ENCODE data around the gene C1orf115.
"Not testable (repeated sequence)": the region's sequence is repeated elsewhere in the genome, so short reads cannot be mapped to it uniquely, and the experiment has no call there.

C1orf115 gene, protein sequence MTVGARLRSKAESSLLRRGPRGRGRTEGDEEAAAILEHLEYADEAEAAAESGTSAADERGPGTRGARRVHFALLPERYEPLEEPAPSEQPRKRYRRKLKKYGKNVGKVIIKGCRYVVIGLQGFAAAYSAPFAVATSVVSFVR

DNA sequence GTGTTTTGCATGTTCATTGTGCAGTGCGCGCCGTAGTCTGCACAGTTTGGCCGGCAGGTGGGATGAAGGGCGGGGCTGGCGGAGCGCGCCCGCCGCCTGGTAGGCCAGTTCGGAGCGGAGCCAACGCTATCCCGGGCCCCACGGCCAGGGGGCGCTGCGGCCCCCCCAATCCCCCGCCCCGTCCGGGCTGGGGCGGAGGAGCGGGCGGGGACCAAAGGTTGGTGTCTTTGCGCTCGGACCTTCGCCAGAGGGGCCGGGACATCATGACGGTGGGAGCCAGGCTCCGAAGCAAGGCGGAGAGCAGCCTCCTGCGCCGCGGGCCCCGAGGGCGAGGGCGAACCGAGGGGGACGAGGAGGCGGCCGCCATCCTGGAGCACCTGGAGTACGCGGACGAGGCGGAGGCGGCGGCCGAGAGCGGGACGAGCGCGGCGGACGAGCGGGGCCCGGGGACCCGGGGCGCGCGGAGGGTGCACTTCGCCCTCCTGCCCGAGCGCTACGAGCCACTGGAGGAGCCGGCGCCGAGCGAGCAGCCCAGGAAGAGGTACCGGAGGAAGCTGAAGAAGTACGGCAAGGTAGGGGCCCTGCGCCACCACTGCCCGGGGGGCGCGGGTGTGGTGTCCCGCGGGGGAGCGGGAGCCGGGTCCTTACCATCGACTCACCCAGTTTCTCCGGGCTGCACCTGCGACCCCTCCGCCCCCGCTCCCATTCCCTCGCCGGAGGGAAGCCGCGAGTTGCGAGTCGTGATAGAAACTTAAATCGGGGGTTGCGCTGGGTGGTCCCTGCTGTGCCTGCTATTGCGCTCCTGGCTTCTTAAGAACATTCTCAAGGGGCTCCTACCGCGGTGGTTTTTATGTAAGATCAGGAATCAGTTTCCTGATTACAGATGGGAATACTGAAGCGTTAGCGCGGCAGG is at the start of gene C1orf115:
Gene C1orf115 (plus strand): TSS at position 224 of the 913 bp plus-strand sequence. CDS start 40 bp downstream, at position 264.
- peak; percentile 77 to 85 for DNase-seq

DNA sequence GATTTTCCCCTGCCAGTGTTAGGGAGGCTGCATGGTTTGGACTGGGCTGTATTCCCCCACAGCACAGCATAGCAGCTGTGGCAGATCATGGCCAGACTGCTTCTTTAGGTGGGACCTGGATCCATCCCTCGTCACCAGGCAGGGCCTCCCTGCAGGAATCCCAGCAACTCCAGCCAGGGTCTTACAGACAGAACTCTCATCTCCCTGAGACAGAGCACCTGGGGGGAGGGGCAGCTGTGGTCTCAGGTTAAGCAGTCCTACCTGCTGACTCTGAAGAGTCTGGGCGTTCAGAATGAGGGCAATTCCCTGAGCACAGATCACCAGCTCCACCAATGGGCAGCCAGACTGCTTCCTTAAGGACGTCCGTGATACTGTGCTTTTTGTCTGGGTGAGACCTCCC is 47.9 kb upstream of the C1orf115 start:
- no peak for DNase-seq

DNA sequence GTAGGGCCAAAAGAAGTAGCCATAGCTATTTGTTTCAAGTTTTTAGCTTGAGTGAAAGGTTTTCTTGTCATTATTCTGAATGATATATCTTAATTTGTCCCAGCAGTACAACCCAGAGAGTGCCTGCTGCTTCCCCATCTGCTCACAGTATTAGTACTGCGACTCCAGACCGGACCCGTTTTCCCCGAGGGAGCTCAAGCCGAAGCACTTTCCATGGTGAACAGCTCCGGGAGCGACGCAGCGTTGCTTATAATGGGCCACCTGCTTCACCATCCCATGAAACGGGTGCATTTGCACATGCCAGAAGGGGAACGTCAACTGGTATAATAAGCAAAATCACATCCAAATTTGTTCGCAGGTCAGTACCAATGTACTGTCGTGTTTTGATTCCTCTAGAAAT is 37.2 kb upstream of the C1orf115 start:
- DNase-seq = peak in 1 of 2 experiments; percentile 15

DNA sequence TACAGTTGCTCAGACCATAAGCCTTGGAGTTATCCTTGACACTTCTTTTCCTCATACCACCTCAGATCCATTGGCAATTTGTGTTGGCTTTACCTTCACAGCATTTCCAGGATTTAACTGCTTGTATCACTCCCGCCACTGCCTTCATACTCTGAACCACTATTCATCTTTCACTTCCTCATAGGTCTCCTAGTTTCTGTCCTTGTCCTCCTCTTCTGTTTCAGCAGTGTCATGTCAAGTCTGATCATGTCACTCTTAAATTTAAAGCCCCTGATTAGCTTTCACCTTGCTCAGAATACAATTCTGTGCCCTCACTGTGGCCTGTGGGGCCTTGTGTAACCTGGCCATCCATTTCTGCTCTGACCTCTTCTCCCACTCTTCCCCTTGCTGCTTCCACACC is 34.7 kb upstream of the C1orf115 start:
- DNase-seq = no peak

DNA sequence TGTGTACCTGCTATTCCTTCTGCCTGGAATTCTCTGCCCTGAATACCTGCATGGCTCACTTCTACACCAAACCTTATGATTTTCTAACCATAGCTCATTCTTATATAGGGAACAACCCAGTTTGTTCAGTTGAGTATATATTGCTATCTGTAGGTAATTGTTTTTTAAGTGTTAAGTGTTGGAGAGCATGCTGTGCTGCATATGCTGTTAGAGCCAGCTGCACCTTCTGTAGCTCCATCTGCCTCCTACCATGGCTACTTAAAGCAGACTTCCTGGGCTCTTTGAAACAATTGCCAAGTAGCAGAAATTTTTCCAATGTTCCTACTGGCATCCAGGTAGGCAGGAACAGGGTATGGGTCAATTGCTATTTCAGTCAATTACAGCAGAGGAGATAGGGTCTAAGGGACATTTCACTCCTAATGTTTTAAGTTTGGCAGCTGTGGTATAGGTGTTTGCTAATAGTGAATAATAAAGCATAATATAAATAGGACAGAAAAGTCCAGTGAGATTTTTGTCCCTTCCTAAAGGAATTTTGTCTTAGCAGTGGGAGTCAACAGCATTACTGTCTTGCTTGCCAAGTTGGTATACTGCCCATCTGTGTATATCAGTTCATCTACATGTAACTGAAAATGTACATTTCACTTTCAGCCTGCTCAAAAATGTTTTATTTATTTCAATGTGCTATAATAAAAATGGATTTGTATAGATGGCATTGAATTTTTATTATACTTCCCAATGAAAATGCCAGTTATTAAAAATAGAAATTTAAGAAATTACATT is 34.0 kb upstream of the C1orf115 start:
- peak in 1 of 2 experiments; percentile 31 for DNase-seq

DNA sequence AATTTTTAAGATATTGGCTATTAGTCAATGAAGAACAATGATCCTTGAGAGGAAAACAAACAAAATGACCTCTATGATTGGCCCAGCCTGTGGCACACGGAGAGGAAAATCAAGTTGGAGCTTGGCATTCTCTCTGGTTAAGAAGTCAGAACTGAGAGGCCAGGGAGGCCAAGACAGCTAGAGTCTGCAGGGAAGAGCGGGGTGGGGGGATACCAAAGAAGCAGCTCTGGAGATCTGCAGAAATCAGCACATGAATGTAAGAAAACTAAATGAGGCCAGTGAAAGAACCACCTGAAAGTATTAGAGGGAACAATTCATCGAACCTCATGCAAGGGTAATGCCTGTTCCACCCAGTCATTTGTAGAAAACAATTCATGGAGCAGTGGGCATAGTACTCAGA is 23.8 kb upstream of the C1orf115 start:
- no peak for DNase-seq

DNA sequence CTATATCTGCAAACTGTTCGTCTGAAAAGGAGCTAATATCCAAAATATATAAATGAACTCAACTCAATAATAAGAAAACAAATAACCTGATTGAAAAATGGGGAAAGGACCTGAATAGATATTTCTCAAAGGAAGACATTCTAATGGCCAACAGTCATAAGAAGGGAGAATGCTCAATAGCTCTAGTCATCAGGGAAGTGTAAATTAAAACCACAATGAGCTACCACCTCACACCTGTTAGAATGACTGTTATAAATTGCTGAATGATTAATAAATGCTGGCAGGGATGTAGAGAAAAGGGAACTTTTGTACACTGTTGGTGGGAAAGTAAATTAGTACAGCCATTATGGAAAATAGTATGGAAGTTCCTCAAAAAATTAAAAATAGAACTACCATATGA is 21.2 kb upstream of the C1orf115 start:
- no peak for DNase-seq

DNA sequence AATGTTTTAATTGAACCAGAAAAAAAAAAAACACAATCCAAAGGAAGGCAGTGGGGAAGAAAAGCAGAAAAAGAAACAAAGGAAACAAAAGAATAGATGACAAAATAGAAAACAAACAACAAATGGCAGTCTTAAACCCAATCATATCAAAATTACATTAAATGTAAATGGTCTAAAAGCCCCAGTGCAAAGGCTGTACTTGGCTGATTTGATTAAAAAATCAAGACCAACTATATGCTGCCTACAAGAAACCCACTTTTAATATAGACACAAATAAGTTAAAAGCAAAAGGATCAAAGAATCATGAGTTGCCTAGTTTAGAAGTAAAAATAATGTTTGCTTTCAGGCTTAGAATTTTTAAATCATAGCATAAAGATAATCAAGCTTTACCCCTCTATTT is 19.8 kb upstream of the C1orf115 start:
- no peak for DNase-seq

DNA sequence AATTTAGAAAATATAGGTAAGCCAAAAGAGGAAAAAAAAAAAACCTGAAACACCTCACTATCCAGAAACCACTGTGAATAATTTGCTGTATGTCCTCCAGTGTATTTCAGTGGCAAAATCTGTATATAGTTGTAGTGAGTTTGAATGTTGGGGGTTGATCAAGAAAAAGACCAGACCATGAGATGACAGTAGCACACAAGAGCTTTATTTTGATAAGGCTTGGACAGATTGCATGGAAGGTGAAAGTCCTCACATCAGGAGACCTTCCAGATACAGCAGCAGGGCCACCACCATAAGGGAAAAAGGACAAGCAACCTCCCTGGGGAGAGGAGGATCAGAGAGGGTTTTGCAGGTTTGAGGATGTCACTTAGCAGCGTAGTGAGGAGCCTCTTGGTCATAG is 16.2 kb upstream of the C1orf115 start:
- no peak for DNase-seq

DNA sequence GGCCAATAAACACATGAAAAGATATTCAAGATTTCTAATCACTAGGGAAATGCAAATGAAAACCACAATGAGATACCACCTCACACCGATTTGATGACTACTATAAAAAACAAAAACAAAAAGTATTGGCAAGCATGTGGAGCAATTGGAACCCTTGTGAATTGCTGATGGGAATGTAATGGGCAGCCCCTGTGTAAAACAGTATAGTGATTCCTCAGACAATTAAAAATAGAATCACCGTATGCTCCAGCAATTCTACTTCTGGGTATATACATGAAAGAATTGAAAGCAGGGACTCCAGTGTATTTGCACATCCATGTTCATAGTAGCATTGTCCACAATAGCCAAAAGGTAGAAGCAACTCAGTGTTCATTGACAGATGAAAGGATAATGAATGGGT is 12.9 kb upstream of the C1orf115 start:
- DNase-seq = no peak

DNA sequence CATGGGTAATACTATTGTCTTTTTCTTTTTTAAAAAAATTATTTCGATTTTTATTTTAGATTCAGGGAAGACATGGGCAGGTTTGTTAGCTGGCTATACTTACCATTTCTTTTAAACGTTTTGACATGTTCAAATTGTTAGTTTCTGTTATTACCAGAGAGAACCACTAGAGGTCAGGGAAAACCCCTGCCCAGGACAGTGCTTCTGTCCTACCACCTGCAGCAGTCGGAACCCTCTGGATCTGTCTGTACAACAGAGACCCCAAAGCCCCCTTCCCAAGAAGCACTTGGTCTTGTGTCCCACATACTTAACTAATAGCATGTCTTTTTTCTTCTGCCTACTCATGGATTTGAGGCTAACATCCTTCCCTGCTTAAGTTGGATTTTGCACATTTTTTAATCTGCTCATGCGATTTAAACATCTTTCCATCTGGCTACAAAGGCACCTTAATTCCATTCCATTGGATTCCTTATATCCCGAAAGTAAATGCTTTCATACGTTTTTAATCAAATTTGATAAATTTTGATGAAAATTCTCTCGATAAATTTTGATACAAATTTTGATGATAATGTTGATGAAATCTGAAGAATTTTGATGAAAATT is 10.0 kb upstream of the C1orf115 start:
- peak; percentile 31 to 63 for DNase-seq

DNA sequence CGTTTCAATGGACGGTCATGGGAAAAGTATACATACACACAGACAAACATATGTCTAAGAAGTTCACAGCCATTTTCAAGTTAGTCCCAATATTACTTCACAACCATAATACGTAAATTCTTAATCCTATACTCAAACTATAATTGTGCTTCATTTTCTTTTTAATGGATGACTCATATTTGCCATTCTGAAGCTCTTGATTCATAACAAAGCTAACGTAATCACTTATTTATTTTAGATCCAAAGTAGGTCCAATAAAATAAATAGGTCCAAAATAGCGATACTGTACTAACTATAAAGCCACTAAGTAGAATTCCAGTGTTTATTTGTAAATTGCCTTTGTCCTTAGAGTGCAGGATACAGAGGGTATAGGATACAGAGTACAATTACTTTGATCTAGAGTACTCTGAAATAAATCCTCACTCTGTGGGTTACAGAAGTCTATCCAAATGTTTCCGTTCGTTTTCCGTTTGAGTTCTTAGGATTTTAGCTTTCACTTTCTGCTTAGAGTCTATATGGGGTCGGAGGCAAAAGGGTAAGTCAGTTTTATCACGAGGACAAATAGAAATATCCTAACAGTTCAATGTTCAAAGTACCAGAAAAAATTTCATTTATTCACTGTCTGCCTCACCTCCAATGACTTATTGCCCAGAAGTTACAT is 8.8 kb upstream of the C1orf115 start:
- DNase-seq = no peak

DNA sequence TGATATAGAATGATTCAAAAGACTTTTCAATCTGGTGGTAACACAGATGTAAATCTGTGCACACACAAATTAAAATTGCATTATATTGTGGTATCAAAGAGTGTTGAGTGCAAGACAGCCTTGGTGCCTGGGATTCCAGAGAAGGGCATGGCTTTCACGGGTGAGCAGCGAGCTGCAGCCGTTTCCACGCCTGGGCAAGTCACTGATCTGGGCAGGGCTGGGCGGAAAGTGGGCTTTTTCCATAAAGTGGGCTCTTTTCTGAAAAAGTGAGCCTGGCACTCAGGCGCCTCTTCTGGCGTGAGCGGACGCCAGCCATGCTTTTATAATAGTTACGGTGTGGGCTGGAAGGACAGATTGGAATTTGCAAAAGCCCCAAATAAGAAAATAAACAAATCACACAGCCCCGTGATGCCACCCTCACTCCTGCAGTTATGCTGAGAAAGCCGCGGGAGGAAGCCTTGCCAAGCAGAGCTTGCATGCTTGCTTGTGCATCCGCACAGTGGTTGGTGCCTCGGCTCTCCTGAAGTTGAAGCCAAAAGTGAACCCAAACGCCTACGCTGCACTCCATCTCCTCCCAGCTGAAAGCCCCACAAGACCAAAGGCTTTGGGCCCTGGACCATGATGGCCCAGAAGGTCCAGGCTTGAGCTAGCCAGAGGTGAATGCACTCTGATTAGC is 7.1 kb upstream of the C1orf115 start:
- no peak for DNase-seq

DNA sequence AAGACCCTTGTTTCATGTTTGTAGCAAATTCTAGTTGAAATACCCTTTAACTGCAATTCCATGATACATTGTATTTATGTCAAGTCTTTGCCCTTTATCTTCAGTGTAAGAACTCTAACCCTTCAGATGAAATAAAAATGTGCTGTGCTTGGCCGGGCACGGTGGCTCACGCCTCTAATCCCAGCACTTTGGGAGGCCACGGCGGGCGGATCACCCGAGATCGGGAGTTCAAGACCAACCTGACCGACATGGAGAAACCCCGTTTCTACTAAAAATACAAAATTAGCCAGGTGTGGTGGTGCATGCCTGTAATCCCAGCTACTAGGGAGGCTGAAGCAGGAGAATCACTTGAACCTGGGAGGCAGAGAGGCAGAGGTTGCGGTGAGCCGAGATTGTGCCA is 6.4 kb upstream of the C1orf115 start:
- DNase-seq = not testable (repeated sequence)

DNA sequence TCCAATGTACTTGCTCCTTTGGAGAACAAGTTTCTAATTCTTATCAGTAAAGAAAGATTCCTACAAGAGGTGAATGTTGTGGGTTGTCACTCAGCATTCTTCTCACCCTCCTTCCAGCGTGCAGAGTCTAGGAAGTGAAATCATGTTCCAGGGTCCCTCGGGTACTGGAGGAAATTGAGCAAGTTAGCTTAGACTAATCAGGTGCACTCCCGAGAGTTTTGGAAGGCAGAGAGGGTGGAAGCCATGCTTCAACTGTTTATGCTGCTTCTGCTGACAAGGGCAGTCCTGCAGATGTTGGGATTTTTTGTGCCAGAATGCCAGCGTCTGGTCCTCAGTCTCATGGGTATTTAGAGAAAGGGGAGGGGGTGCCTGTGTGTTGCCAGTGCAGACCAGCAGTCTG is 5.3 kb upstream of the C1orf115 start:
- no peak for DNase-seq

DNA sequence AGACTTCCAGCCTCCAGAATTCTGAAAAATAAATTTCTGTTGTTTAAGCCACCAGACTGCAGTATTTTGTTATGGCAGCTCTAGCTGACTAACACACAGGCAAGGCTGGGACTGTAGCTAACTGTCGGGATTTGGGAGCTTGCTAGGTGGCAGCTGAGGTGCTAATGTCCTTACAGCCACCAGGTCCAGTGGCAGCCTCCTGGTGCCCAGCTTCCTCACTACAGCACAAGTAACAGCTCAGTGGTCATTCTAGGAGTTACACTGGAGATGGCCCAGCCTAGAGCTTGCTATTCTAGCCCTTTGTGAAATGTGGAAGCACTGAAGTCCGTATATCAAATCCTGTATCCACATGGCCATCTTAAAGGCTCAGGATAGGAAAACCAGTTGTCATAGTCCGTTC is 4.3 kb upstream of the C1orf115 start:
- DNase-seq = no peak

DNA sequence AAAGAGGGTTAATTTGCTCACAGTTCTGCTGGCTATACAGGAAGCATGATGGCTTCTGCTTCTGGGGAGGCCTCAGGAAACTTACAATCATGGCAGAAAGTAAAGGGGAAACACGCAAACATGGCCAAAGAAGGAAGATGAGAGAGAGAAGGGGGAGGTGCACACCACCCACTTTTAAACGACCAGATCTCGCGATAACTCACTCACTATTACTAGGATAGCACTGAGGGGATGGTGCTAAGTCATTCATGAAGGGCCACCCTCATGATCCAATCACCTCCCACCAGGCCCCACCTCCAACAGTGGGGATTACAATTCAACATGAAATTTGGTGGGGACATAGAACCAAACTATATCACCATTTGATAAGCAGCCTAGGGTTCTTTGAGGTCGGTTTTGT is 2.4 kb upstream of the C1orf115 start:
- no peak for DNase-seq

DNA sequence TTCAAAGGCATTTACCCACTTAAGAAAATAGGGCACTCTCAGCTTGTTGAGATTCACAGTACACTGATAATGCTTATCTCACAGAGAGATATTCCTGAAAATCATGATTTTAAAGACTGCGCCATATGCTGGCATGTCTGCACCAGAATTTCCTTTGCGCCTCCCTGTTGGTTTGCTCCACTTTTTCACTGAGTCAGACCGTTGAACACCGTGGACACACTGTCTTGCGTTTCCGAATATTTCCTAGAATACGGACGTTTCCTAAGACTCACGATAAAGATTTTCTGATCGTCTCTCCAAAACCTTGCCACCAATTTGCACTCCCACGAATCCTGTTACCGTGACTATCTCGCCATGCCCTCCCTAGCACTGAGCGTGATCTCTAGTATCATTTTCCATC is 497 bp upstream of the C1orf115 start:
- no peak for DNase-seq

DNA sequence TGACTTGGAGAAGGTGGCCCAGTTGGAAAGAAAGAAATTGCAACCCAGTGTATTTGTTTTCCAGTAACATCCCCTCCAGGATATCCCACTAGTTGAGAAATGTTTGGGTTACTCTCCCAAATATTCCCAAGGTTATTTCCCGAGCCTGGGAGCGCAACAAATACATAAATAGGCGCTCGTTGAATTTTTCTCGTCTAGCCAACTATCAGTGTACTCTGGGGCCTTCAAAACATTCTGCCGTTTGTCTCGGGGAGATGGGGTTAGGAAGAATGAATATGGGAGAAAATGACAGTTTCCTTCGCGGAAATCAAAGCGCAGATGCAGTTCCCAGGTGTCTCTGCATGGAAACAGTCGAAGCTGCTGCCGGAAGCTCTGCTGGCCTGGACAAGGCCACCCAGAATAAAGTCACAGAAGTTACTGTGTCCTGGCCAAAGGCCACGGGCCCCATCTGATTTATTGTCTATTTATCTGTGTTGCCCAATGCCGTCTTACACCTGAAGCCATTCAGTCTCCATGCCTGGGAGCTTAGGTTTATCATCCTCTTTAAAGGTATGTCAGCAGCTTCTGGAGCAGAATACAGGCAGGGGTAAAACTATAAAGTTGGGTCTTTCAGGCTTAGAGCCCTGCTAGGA is 1.0 kb downstream of the C1orf115 start:
- DNase-seq = no peak

DNA sequence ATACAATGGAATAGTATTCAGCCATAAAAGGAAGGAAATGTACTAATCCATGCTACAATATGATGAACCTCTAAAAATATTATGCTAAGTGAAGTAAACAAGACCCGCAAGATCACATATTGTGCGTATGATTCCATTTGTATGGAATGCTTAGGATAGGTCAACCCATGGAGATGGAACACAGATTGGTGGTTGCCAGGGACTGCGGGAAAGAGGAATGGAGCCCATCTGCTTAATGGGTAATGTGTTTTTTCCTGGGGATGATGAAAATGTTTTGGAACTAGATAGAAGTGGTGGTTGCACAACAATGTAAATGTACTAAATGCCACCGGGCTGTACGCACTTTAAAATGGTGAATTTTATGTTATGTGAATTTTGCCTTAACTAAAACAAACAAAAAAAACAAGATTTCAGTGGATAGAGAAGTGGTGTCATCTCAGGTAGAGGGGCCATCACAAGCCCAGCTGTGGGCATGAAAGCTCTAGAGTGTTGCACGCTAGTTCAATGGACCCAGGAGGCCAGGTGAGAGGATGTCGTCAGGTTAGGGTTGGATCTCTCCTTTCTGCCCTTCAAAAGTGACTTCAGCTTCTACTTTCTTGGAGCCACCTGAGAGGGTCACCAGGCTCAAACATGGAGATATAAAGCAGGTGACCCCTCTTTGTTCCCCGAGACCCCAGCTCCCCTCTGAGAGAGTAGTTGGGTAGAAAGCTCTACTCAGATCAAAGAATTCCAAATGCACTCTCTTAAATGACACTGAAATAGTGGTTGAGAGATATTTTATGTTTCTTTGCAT is 2.5 kb downstream of the C1orf115 start:
- no peak for DNase-seq

DNA sequence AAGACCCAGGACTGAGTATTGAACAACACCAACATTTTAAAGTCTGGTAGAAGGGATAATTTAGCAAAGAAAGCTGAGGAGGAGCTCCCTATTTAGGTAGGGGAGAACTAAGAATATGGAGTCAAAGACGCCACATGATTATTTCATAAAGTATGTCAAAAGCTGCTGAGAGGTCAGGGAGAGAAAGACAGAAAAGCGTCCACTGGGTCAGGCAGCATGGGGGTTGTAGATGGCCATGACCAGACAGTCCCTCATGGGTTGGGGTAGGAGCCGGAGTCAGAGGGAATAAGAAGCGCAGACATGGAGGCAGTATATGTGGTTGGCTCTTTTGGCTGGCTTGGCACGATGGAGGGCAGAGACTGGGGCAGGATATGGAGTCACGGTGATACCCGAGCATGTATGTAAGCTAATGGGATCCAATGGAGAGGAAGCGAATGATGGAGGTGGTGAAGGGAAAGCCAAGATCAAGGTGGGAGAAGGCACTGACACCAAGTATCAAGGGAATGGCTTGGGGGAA is 4.8 kb downstream of the C1orf115 start:
- no peak for DNase-seq

All from NCI-H2081 (cell line).